Embryonic facial prominence (tissue), 1 donor: ENCODE measurements around the gene RTN4R.

Experiments
- DNase-seq: peaks from one replicate; pipeline ENCODE4 v3.0.0-alpha.2; 2016; ENCODE audit errors: extremely low spot score

The RTN4R gene

DNA sequence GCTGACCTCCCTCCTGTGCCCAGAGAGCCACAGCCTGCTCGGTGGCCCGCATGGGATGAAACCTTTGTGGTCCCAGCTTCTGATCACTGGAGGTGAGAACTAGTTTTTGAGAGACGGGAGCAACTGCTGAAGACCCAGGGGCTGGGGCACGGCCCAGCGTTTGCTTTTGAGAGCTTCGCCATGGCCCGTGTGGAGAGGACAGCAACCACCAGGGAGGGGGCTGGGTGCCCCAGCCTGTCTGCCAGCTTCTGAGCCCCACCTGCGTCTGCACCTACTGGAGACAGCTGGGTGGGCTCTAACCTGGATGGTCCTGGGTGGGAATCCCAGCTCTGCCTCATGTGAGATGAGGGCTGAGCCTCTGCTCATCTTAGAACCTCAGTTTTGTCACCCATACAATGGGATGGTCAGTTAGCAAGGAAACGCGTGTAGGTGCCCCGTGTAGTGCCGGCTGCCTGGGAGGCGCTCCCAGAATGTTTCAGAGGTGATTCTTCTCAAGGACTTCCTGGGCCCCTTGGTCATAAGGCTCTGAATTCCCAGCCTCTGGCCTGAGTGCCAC, 66.2 kb downstream of the RTN4R start:
- DNase-seq: no peak

DNA sequence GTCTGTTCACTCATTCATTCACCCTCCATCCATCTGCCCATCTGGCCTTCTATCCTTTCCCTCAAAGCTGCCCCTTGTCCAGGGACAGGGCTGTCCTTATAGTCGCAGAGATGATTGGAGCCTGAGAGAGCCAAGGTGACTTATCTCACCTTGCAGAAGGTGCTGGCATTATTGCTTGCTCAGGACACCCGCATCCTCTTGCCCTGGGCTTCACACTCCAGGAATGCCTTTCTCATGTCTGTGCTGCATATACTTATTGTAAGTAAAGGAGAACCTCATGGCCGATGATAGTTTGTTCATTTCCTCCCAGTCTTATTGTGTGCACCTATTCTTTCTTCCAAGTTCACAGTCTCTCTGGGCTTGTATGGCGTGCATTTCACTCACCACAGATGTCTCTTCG, 68.2 kb downstream of the RTN4R start:
- no peak for DNase-seq

DNA sequence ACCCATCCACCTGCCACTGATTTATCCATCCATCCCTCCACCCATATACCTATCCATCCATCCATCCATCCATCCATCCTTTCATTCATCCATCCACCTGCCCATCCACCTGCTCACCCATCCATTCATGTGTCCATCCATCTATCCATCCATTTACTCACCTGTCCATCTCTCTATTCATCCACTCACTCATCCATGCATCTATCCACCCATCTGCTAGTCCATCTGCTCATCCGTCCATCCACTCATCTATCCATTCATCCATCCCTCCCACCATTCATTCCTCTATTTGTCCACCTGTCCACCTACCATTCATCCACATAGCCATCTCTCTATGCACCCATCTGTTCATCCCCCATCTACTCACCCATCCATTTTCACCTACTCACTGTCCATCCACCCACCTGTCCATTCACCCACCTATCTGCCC, 68.7 kb downstream of the RTN4R start:
- no peak for DNase-seq

- DNase-seq: no peak
These were observed 69.4 kb downstream of the RTN4R start for GRCh38 chr22:20198557-20199319.

DNA sequence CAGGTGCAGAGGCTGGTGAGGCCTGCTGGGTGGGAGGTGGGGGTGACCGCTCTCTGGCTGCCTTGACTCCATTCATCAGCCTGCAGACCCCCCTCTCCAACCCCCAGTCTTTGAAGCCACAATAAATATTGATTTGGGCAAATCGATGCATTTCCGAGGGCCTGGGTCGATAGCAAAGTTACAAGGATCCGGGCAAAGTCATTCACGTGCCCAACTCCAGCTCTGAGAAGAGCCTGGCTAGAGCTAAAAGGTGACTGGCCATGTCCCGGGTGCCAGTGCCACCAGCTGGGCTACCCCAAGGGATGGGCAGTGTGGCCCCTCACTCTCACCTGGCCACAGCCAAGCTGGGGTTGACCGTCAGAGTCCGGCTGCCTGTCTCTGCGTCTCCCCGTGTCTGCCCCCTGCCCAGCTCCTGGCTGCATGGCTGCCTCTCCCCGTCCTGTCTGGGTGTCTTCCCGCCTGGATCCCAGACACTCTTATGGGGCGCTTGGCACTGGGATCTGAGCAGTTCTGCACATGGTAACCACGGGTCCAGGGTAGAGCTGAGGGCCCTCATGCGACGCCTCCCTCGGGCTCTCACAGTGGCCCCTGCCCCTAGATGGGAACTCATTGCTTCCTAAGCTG, 70.6 kb downstream of the RTN4R start:
- DNase-seq: no peak

GRCh38 chr22:20196094-20196842, 71.8 kb downstream of the RTN4R start:
- no peak for DNase-seq

DNA sequence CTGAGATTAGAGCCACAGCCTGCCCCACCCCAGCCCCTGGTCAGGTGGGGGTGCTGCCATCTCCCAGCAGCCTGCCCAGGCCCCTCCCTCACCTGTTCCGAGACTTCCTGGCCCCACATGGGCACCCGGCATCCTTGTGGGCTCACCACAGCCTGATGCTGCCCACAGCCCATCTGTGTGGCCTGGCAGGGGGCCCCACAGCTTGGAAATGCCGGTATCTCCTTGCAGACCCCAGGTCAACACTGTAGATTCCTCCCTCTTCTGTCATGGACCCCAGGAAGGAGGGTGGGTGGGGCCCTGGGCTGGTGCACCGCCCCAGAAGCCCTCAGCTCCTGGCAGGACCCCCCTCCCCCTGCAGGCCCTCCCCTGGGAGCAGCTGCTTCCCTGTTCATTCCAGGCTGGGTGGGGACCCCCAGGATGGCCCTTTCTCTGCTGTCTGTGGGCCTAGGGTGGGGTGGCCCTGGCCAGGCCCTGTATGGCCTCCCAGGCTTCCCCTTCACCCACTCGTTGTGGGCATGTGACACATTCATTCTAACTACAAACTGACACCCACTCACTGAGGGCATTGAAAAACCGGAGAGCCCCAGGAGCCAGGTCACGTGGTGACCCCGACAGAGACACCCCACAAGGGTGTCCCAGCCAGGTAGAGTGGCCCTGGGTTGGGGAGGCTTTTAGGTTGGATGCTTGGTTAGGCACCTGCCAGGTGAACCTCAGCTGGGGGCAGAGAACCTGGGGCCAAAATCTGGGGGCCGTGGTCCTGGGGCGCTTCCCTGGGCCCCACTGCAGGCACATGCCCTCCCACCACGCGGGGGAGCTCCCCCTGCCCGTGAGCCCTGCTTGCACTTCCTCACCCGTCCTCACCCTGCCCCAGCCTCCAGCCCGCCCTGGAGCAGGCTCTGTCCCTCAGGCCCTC, 73.2 kb downstream of the RTN4R start:
- no peak for DNase-seq

- DNase-seq: no peak
These were observed 74.2 kb downstream of the RTN4R start for GRCh38 chr22:20193761-20194494.

- DNase-seq: no peak
These were observed 75.0 kb downstream of the RTN4R start for GRCh38 chr22:20192972-20193760.

DNA sequence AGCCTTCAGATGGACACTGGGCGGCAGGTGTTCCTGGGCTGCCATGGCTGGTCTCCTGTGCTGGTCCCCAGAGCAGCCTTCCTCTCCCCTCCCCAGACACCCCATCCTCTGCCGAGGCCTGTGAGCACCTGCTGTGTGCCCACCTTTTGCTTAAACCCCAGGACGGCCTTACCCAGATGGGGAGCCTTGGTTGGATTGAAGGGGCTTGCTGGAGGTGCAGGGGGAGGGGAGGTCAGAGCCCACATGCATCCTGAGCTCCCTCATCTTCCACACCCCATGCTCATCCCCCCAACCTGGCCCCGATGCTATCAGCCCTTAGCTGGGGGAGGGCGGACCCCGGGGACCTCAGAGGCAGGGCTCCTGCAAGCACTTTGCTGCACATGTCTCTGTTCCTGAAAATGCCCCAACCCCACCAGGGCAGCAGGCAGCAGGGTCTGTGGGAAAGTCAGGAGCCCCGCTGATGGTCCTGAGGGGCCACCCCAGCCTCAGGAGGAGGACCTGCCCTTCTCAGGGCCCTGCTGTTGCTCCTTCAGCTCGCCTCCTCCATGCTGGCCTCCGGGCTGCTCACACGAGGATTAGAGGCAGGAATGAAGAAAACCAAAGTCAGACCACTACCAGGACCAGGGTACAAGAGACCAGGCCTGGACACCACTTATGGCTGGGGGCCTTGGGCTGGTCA, 75.7 kb downstream of the RTN4R start:
- DNase-seq: no peak

DNA sequence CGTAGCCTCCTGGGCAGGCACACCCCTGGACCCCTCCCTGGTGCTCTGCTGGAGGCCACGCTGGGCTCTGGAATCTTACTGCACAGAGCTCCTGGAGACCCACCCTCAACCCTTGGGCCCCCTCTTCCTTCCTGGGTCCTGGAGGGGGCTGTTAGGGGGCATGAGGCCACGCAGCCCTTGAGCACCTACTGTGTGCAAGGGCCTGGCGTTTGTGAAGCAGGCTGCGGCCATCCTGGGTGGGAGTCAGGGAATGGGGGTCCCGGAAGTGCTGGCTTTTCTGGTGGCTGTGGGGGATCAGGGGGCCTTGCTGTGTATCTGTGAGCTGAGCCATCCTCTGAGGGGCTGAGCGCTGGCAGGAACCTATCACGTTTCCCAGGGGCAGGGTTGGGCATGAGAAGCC, 76.3 kb downstream of the RTN4R start:
- no peak for DNase-seq
